ENCODE measurements around the gene IZUMO1R. TPM values are rescaled to one million over a fixed set of nuclear protein-coding genes. Genes with fewer than 3 reads are reported as not detected.
"Not testable (repeated sequence)": the region's sequence is repeated elsewhere in the genome, so short reads cannot be mapped to it uniquely, and the experiment has no call there.

The IZUMO1R gene
- polyA plus RNA-seq, 6 donors from 2014 or later: not detected

- Mint-ChIP-seq H3K27ac (no peak overlapping the region), H3K4me1 (no peaks in the 10 kb centered on the region), H3K4me3 (no peak overlapping the region), H3K36me3 (no peaks in the 10 kb centered on the region), H3K9me3 (peaks cover 0 to 4% (median 2%) of the 10 kb centered on the region in 7 donors), H3K27me3 (peaks cover 10 to 19% (median 17%) of the 10 kb centered on the region in 3 donors)
- ATAC-seq (ENCODE audit: low read depth in 2 of 2) (no peak), DNase-seq (no peak)
Measured at GRCh38 chr11:94332814-94333213, 28.4 kb downstream of the IZUMO1R start.

DNA sequence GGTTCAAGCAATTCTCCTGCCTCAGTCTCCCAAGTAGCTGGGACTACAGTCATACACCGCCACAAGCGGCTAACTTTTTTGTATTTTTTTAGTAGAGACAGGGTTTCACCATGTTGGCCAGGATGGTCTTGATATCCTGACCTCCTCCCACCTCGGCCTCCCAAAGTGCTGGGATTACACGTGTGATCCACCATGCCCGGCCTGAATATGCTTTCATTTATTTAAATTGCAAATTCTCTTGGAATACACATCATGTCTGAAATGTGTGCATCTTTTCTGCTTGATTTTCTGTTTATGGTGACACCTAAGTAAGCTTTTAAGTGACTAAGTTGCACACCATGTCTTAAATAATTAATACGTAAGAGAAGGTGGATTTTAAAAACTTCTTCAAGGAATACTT is 31.7 kb downstream of the IZUMO1R start:
- Mint-ChIP-seq H3K27me3 (peaks cover 10 to 16% (median 13%) of the 10 kb centered on the region in 3 donors), H3K9me3 (peaks cover 0 to 16% (median 3%) of the 10 kb centered on the region in 7 donors), H3K4me3 (no peak overlapping the region), H3K27ac (no peak overlapping the region), H3K4me1 (no peaks in the 10 kb centered on the region), H3K36me3 (no peaks in the 10 kb centered on the region)
- DNase-seq (no peak), ATAC-seq (ENCODE audit: low read depth in 2 of 2) (no peak)

- DNase-seq (no peak), ATAC-seq (ENCODE audit: low read depth in 2 of 2) (no peak)
- no peak overlapping the region for H3K4me3 Mint-ChIP-seq
- peaks cover 9 to 14% (median 10%) of the 10 kb centered on the region in 3 donors for H3K27me3 Mint-ChIP-seq
- H3K27ac Mint-ChIP-seq: no peak overlapping the region
- no peaks in the 10 kb centered on the region for H3K36me3 Mint-ChIP-seq
- H3K9me3 Mint-ChIP-seq: peaks cover 0 to 16% (median 3%) of the 10 kb centered on the region in 7 donors
- H3K4me1 Mint-ChIP-seq: no peaks in the 10 kb centered on the region
Measured at GRCh38 chr11:94338651-94339050, 34.3 kb downstream of the IZUMO1R start.

GRCh38 chr11:94342250-94342649 is 37.9 kb downstream of the IZUMO1R start:
- Mint-ChIP-seq H3K4me1 (no peaks in the 10 kb centered on the region), H3K27ac (peak overlapping the region in 1 of 6 donors; percentile 61), H3K27me3 (peaks cover under 1 to 5% (median 4%) of the 10 kb centered on the region in 3 donors), H3K4me3 (no peak overlapping the region), H3K9me3 (peaks cover 1 to 16% (median 3%) of the 10 kb centered on the region in 7 donors), H3K36me3 (no peaks in the 10 kb centered on the region)
- no peak for DNase-seq
- ATAC-seq (ENCODE audit: low read depth in 2 of 2): no peak

DNA sequence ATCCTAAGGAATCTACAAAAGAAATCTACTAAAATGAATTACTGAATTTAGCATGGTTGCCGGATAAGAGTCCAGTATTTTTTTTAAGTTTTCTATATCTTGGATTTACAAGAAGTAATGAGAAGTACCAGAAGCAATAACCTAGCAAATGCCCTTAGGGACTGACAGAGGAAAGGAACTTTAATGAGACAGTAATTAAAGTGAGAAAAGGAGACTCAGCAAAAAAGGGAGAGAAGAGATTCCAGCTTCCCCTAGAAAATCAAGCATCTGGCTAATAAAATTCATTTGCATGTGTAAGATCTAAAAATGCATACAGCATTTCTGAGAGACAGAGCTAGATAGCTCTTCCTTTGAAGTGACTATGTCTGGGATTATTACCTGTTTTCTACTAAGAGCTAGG is 39.1 kb downstream of the IZUMO1R start:
- DNase-seq (no peak), ATAC-seq (ENCODE audit: low read depth in 2 of 2) (no peak)
- Mint-ChIP-seq H3K4me1 (no peaks in the 10 kb centered on the region), H3K4me3 (no peak overlapping the region), H3K36me3 (no peaks in the 10 kb centered on the region), H3K9me3 (peaks cover 1 to 13% (median 3%) of the 10 kb centered on the region in 7 donors), H3K27me3 (peaks cover under 1 to 7% (median 6%) of the 10 kb centered on the region in 3 donors), H3K27ac (no peak overlapping the region)

DNA sequence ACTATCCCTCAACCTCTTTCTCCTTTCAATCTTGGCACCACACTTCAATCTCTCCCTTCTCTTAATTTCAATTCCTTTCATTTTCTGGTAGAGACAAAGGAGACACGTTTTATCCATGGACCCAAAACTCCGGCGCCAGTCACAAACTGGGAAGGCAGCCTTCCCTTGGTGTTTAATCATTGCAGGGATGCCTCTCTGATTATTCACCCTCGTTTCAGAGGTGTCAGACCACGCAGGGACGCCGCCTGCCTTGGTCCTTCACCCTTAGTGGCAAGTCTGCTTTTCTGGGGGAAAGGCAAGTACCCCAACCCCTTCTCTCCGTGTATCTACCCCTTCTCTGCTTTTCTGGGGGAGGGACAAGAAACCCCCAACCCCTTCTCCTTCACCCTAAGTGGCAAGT is 41.9 kb downstream of the IZUMO1R start:
- not testable (repeated sequence) for H3K4me3 Mint-ChIP-seq; ATAC-seq (ENCODE audit: low read depth in 2 of 2); H3K36me3 Mint-ChIP-seq; H3K9me3 Mint-ChIP-seq; H3K4me1 Mint-ChIP-seq; DNase-seq; H3K27ac Mint-ChIP-seq
- peaks cover 6 to 18% (median 10%) of the 10 kb centered on the region in 3 donors for H3K27me3 Mint-ChIP-seq

GRCh38 chr11:94350850-94351563 is 46.6 kb downstream of the IZUMO1R start:
- not testable (repeated sequence) for H3K4me1 Mint-ChIP-seq; H3K36me3 Mint-ChIP-seq; ATAC-seq (ENCODE audit: low read depth in 2 of 2); DNase-seq; H3K4me3 Mint-ChIP-seq; H3K27ac Mint-ChIP-seq
- H3K9me3 Mint-ChIP-seq: peaks cover 0 to 12% (median 0%) of the 10 kb centered on the region in 7 donors
- H3K27me3 Mint-ChIP-seq: peaks cover 6 to 33% (median 26%) of the 10 kb centered on the region in 3 donors

Other genes starting within 250 kb of the IZUMO1R start
- gene PANX1, start 175.7 kb upstream of the IZUMO1R start, polyA plus RNA-seq (ENCODE audit: low read depth in 6 of 6): 10 to 100 TPM in 2 of 6 donors, 1 to 10 TPM in 4; 8.1 to 14.0 (median 9.4) TPM
- gene GPR83, start 96.8 kb downstream of the IZUMO1R start, polyA plus RNA-seq (ENCODE audit: low read depth in 6 of 6): under 1 TPM in 2 of 6 donors, not detected in 4; 0.08 to 0.20 TPM
- 10 to 100 TPM in 5 of 6 donors, 1 to 10 TPM in 1; 9.7 to 19.5 (median 14.9) TPM for gene MRE11, start 189.3 kb downstream of the IZUMO1R start, polyA plus RNA-seq (ENCODE audit: low read depth in 6 of 6)
- gene ANKRD49, start 189.4 kb downstream of the IZUMO1R start, polyA plus RNA-seq (ENCODE audit: low read depth in 6 of 6): 10 to 100 TPM; 36.1 to 64.2 (median 51.3) TPM
- gene C11orf97, start 207.9 kb downstream of the IZUMO1R start, polyA plus RNA-seq (ENCODE audit: low read depth in 6 of 6): not detected
- gene FUT4, start 239.3 kb downstream of the IZUMO1R start, polyA plus RNA-seq (ENCODE audit: low read depth in 6 of 6): 1 to 10 TPM in 3 of 6 donors, under 1 TPM in 3; 0.06 to 1.2 (median 1.00) TPM